Neuron (in vitro differentiated cells): ENCODE results near the gene TCF12.
"Not testable (repeated sequence)": the region's sequence is repeated elsewhere in the genome, so short reads cannot be mapped to it uniquely, and the experiment has no call there.

Experiments
- H2AFZ ChIP-seq: one replicate; pipeline ENCODE4 v1.6.1; 2013; ENCODE audit warnings: low read depth, mild to moderate bottlenecking, inconsistent platforms, low read length, moderate library complexity
- H3K27me3 ChIP-seq: one replicate; pipeline ENCODE4 v1.6.1; 2013; ENCODE audit warnings: low read length; ENCODE audit not compliant: insufficient read depth
- H3K36me3 ChIP-seq: one replicate; pipeline ENCODE4 v1.6.1; 2013; ENCODE audit warnings: low read length; ENCODE audit not compliant: insufficient read depth
- H3K4me1 ChIP-seq: one replicate; pipeline ENCODE4 v1.6.1; 2013; ENCODE audit warnings: low read length; ENCODE audit not compliant: insufficient read depth
- H3K4me3 ChIP-seq: 2 replicates; pipeline ENCODE4 v1.5.1; 2013; ENCODE audit warnings: mild to moderate bottlenecking, low read length, moderate library complexity
- H3K9me3 ChIP-seq: one replicate; pipeline ENCODE4 v1.6.1; 2013; ENCODE audit warnings: low read length

The TCF12 gene

DNA sequence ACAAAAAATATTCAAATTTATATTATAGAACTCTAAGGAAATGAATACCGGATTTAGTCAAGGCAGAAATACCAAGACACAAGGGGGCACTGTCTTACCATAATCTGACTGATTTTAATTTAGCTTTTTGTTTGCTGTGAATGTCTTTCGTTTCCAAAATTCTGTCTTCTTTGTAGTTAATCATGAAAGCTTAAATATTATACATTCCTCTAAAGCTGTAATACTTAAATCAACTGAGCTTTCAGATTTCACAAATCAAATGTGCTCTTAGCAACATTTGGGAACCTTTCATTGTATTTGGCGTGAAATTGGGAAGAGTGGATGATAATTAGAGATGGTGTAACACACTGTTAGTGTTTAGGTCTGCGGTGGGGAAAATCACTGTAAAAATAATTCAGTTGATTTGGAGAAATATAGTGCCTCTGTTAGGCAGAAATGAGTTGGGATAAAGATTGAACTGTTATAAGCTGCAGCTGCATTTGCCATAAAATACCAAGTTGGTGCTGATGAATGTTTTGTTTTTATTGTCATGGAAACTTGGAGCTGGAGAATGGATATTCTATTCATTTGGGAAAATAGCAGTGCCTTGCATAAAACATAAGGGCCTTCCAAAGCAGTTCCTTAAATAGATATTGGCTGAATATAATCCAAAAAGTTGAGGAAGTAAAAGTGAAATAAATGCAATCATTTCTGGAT, 228.2 kb downstream of the TCF12 start:
- Histone ChIP-seq H2AFZ (no peak overlapping the region), H3K9me3 (peaks cover 5% of the 10 kb centered on the region), H3K4me3 (peak overlapping the region; percentile 26)

DNA sequence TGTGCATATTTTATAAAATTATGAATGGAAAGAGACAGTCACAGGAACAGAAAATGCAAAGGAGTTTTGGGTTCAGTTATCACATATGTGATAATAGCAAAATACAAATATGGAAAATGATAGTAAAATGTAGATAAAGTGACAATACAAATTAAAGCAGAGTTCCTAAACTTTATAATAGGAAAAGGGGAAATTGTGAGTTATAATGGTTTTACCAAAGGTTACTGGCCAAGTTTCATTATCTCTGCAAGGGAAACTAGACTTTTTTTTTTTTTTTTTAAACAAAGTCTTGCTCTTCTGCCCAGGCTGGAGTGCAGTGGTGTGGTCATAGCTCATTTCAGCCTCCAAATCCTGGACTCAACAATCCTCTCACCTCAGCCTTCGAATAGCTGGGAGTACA, 229.2 kb downstream of the TCF12 start:
- Histone ChIP-seq H3K9me3 (peaks cover 14% of the 10 kb centered on the region), H2AFZ (no peak overlapping the region), H3K4me3 (no peak overlapping the region), H3K36me3 (peaks cover 4% of the 10 kb centered on the region), H3K27me3 (no peaks in the 10 kb centered on the region), H3K4me1 (peaks cover 24% of the 10 kb centered on the region)

More for the DNA sequence above, 228.2 kb downstream of the TCF12 start:
- H3K4me1 ChIP-seq: peaks cover 24% of the 10 kb centered on the region
- no peaks in the 10 kb centered on the region for H3K27me3 ChIP-seq
- peaks cover under 1% of the 10 kb centered on the region for H3K36me3 ChIP-seq

DNA sequence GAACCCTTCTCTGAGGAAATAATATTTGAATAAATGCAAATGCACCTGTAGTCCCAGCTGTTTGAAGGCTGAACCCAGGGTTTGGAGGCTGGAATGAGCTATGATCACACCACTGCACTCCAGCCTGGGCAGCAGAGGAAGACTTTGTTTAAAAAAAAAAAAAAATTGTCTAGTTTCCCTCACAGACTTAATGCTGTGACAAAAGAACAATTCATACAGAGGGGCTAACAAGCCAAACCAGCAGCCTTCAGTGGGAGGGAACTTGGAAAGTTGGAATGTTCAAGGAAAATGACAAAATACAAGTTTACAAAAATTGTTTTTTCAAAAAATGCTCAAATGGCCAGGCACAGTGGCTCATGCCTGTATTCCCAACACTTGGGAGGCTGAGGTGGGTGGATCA, 229.8 kb downstream of the TCF12 start:
- H3K27me3 ChIP-seq: no peaks in the 10 kb centered on the region
- peaks cover 4% of the 10 kb centered on the region for H3K36me3 ChIP-seq

GRCh38 chr15:57149196-57149595, 230.8 kb downstream of the TCF12 start:
- Histone ChIP-seq H2AFZ (no peak overlapping the region), H3K36me3 (peaks cover 4% of the 10 kb centered on the region), H3K4me1 (peaks cover 24% of the 10 kb centered on the region), H3K27me3 (no peaks in the 10 kb centered on the region), H3K4me3 (no peak overlapping the region), H3K9me3 (peaks cover 16% of the 10 kb centered on the region)

More for the DNA sequence above, 229.8 kb downstream of the TCF12 start:
- Histone ChIP-seq H3K4me1 (peaks cover 24% of the 10 kb centered on the region), H3K9me3 (peaks cover 16% of the 10 kb centered on the region), H2AFZ (no peak overlapping the region), H3K4me3 (no peak overlapping the region)

DNA sequence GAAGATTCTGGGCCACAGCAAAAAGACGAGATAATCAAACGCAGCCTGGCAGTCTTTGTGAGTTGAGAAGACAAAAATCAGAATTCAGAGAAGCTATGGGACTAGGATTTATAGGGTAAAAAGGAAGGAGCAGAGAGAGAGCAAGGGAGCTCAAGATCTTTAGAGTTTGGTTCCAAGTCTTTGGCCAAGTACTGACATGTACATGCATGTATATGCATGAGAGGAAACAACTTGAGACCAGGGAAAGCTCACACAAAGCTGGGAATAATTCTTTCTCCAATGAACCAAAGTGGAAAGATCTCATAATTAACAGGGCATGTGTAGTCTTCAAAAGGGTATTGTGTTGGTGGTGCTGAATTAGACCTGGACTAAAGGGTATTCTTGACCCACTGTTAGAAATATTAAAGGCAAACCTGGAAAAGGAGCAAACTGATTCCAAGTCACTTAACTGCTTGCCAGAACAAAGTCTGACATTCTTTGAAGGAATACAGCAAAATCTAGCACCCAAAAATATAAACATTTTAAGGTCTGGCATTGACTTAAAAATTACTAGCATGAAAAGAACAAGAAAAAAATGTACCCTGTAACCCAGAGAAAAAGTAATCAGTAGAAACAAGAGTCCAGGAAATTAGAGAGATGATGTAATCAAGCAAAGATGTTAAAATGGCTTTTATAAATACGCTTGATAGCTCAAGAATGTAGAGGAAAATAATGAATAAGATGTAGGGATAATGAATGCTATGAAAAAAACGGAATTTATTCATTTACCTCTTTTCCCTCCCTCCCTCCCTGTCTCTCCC, 231.8 kb downstream of the TCF12 start:
- peaks cover 16% of the 10 kb centered on the region for H3K9me3 ChIP-seq
- H3K4me3 ChIP-seq: no peak overlapping the region
- H2AFZ ChIP-seq: no peak overlapping the region
- peaks cover 24% of the 10 kb centered on the region for H3K4me1 ChIP-seq
- H3K36me3 ChIP-seq: peaks cover 4% of the 10 kb centered on the region
- no peaks in the 10 kb centered on the region for H3K27me3 ChIP-seq

GRCh38 chr15:57150866-57151203, 232.4 kb downstream of the TCF12 start:
- Histone ChIP-seq H3K4me1 (peaks cover 19% of the 10 kb centered on the region), H3K9me3 (peaks cover 16% of the 10 kb centered on the region)
- not testable (repeated sequence) for H3K4me3 ChIP-seq, H3K36me3 ChIP-seq, H2AFZ ChIP-seq, H3K27me3 ChIP-seq

GRCh38 chr15:57152133-57152532, 233.7 kb downstream of the TCF12 start:
- no peak overlapping the region for H3K4me3 ChIP-seq
- H3K36me3 ChIP-seq: peaks cover 4% of the 10 kb centered on the region
- no peak overlapping the region for H2AFZ ChIP-seq
- peaks cover 16% of the 10 kb centered on the region for H3K9me3 ChIP-seq
- H3K4me1 ChIP-seq: peaks cover 8% of the 10 kb centered on the region
- no peaks in the 10 kb centered on the region for H3K27me3 ChIP-seq

- Histone ChIP-seq H3K27me3 (no peaks in the 10 kb centered on the region), H3K4me1 (peaks cover 5% of the 10 kb centered on the region), H3K9me3 (peaks cover 16% of the 10 kb centered on the region), H3K4me3 (no peak overlapping the region), H3K36me3 (peaks cover 4% of the 10 kb centered on the region), H2AFZ (no peak overlapping the region)
Observed at GRCh38 chr15:57152666-57153539, 234.5 kb downstream of the TCF12 start.

GRCh38 chr15:57156210-57156884, 237.9 kb downstream of the TCF12 start:
- Histone ChIP-seq H3K27me3 (no peaks in the 10 kb centered on the region), H3K36me3 (peaks cover 4% of the 10 kb centered on the region), H3K4me1 (no peaks in the 10 kb centered on the region), H2AFZ (no peak overlapping the region), H3K4me3 (no peak overlapping the region), H3K9me3 (peaks cover 13% of the 10 kb centered on the region)

- Histone ChIP-seq H3K27me3 (no peaks in the 10 kb centered on the region), H2AFZ (no peak overlapping the region), H3K4me3 (no peak overlapping the region), H3K9me3 (no peaks in the 10 kb centered on the region), H3K36me3 (no peaks in the 10 kb centered on the region), H3K4me1 (no peaks in the 10 kb centered on the region)
Observed at GRCh38 chr15:57158589-57158988, 240.1 kb downstream of the TCF12 start.

GRCh38 chr15:57158997-57159668, 240.7 kb downstream of the TCF12 start:
- H3K36me3 ChIP-seq: no peaks in the 10 kb centered on the region
- no peaks in the 10 kb centered on the region for H3K4me1 ChIP-seq
- H3K4me3 ChIP-seq: no peak overlapping the region
- peaks cover 2% of the 10 kb centered on the region for H3K9me3 ChIP-seq
- H2AFZ ChIP-seq: no peak overlapping the region
- no peaks in the 10 kb centered on the region for H3K27me3 ChIP-seq

DNA sequence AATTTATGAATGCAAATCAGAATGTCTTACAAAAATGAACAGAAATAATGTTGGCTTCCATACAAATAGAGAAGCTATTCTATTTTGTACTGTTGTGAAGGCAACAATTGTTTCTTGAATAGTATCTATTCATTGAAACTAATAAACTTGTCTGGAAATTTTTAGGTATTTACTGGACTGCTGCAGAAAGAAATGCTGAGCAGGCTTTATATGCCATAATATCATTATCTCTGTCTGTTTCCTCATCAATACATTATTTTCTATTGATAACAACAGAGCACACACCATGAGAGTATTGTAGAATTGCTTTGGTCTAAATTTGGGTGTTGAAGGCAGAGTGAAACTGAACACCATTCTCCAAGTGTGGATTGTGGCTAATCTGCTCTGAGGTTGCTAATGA, 241.3 kb downstream of the TCF12 start:
- Histone ChIP-seq H3K4me1 (no peaks in the 10 kb centered on the region), H3K27me3 (no peaks in the 10 kb centered on the region), H3K36me3 (no peaks in the 10 kb centered on the region), H3K9me3 (peaks cover 2% of the 10 kb centered on the region), H2AFZ (no peak overlapping the region), H3K4me3 (no peak overlapping the region)
